NCI-H1105 treated with DMSO at 0.1 percent for 48 hours (cell line): ENCODE data around the gene PEX1.
"Not testable (repeated sequence)": the region's sequence is repeated elsewhere in the genome, so short reads cannot be mapped to it uniquely, and the experiment has no call there.

Experiments used
- DNase-seq: peaks from one replicate; lab custom pipeline; 2025; lab: John Stamatoyannopoulos, UW

PEX1 gene

DNA sequence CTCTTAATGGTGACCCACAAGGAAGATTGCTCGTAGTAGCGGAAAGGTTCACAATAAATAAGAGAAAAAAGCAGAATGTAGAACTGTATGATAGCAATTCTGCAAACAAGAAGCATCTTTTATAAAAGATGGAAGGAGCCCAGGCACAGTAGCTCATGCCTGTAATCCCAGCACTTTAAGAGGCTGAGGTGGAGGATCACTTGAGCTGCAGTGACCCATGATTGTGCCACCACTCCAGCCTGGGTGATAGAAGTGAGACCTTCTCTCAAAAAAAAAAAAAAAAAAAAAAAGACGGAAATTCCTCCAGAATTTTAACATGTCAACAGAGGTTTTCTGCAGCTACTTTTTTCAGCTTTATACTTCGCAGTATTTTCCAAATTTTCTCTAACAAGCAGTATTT lies 67.8 kb downstream of the PEX1 start:
- DNase-seq = no peak

GRCh38 chr7:92460109-92460508 lies 68.2 kb downstream of the PEX1 start:
- DNase-seq = no peak

DNA sequence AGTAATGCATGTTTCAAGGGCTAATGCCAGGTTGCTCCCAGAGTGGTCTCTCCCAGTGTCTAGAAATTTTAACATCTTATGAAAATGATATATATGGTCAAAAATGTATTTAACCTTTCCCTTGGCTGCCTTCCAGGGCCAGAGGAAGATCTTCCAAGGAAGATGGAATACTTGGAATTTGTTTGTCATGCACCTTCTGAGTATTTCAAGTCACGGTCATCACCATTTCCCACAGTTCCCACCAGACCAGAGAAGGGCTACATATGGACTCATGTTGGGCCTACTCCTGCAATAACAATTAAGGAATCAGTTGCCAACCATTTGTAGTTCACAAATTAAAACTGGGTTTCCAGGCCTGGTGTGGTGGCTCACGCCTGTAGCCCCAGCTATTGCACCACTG lies 72.1 kb downstream of the PEX1 start:
- no peak for DNase-seq

DNA sequence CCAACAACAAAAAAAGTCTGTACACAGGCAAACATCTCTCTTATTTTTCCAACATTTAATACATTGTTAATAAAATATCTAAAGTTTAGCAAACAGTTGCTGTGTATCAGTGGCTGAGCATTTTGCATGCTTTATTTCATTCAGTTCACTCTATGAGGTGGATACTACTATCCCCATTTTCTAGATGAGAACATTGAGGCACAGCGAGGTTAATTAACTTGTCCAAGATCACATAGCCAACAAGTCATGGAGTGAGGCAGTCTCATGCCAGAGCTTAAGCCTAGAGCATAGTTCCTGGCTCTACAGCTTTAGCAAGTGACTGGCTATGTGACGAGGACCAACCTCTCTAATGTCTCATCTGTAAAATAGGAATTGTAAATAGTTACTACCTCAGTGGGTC lies 76.7 kb downstream of the PEX1 start:
- DNase-seq = no peak

- DNase-seq = peak; percentile 69
These were observed 80.0 kb downstream of the PEX1 start for GRCh38 chr7:92448205-92448747.

- DNase-seq = peak; percentile 92
These were observed 80.7 kb downstream of the PEX1 start, which contains the start of gene GATAD1 for GRCh38 chr7:92447345-92448204. GATAD1 (plus strand) TSS chr7:92447482; CDS start chr7:92447730, 248 bp downstream.

DNA sequence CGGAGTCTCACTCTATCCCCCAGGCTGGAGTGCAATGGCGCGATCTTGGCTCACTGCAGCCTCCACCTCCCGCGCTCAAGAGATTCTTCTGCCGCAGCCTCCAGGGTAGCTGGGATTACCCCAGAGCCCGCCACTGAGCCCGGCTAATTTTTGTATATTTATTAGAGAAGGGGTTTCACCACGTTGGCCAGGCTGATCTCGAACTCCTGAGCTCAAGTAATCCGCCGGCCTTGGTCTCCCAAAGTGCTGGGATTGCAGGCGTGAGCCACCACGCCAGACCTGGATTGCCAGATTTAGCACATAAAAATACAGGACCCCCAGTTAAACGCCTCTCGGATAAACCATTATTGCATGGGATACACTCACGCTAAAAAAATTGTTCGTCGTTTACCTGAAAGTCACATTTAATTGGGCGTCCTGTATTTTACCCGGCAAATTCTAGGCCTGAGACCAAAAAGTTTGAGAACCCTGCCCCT lies 81.4 kb downstream of the PEX1 start:
- no peak for DNase-seq

DNA sequence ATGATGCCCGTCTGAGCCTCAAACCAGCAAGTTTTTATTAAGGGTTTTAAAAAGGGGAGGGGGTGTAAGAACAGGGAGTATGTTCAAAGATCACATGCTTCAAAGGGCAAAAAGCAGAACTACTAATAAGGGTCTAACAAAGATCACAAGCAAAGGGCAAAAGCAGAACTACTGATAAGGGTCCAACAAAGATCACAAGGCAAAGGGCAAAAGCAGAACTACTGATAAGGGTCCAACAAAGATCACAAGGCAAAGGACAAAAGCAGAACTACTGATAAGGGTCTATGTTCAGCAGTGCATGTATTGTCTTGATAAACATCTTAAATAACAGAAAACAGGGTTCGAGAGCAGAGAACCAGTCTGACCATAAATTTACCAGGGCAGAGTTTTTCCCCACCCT lies 85.6 kb downstream of the PEX1 start:
- not testable (repeated sequence) for DNase-seq

- no peak for DNase-seq
These were observed 90.3 kb downstream of the PEX1 start for GRCh38 chr7:92437956-92438491.
